Osteocyte (in vitro differentiated cells): ENCODE measurements around the gene CYB5B. TPM values are rescaled to one million over a fixed set of nuclear protein-coding genes. Genes with fewer than 3 reads are reported as not detected.

Experiments used
- DNase-seq: peaks from one replicate; pipeline ENCODE4 v3.0.0; 2021; ENCODE audit warnings: mixed read lengths; ENCODE audit not compliant: unreplicated experiment; ENCODE audit errors: extremely low spot score
- H3K27ac Mint-ChIP-seq: one replicate; pipeline ENCODE4 v1.8.0; 2021; ENCODE audit warnings: mild to moderate bottlenecking, mixed read lengths; ENCODE audit not compliant: unreplicated experiment
- H3K27me3 Mint-ChIP-seq: one replicate; pipeline ENCODE4 v1.8.0; 2021; ENCODE audit warnings: mixed read lengths; ENCODE audit not compliant: unreplicated experiment
- H3K36me3 Mint-ChIP-seq: one replicate; pipeline ENCODE4 v1.8.0; 2021; ENCODE audit warnings: mixed read lengths; ENCODE audit not compliant: unreplicated experiment
- H3K4me1 Mint-ChIP-seq: one replicate; pipeline ENCODE4 v1.8.0; 2021; ENCODE audit warnings: mixed read lengths; ENCODE audit not compliant: unreplicated experiment
- H3K4me3 Mint-ChIP-seq: one replicate; pipeline ENCODE4 v1.8.0; 2021; ENCODE audit warnings: mild to moderate bottlenecking, moderate library complexity, mixed read lengths; ENCODE audit not compliant: unreplicated experiment
- H3K9me3 Mint-ChIP-seq: one replicate; pipeline ENCODE4 v1.8.0; 2021; ENCODE audit warnings: mixed read lengths; ENCODE audit not compliant: unreplicated experiment
- CTCF ChIP-seq: fragments of 200-600 bp; sonication (generic); IDR thresholded peaks from 2 replicates; pipeline ENCODE4 v1.5.0; 2021; ENCODE audit warnings: antibody characterized with exemption, mild to moderate bottlenecking, moderate library complexity
- total RNA-seq: library from RNA; stranded (reverse); gene quantifications from 2 replicates; pipeline ENCODE4 v1.2.1, GENCODE V29; 2021

Gene CYB5B
- total RNA-seq, 1 donor from 2014 or later = 69.8 TPM

GRCh38 chr16:69404275-69404805 is 20.1 kb upstream of the CYB5B start:
- H3K27me3 Mint-ChIP-seq = no peaks in the 10 kb centered on the region
- no peak for DNase-seq
- no peak for TF ChIP-seq CTCF
- H3K9me3 Mint-ChIP-seq = no peaks in the 10 kb centered on the region
- H3K4me3 Mint-ChIP-seq = peak overlapping the region; percentile 6
- H3K36me3 Mint-ChIP-seq = no peaks in the 10 kb centered on the region
- H3K4me1 Mint-ChIP-seq = peaks cover 24% of the 10 kb centered on the region
- H3K27ac Mint-ChIP-seq = peak overlapping the region; percentile 67

GRCh38 chr16:69405326-69405725 is 19.1 kb upstream of the CYB5B start:
- Mint-ChIP-seq H3K36me3 (no peaks in the 10 kb centered on the region), H3K27me3 (no peaks in the 10 kb centered on the region), H3K9me3 (no peaks in the 10 kb centered on the region), H3K4me3 (no peak overlapping the region), H3K27ac (no peak overlapping the region), H3K4me1 (peaks cover 30% of the 10 kb centered on the region)
- no peak for TF ChIP-seq CTCF
- no peak for DNase-seq

- H3K27me3 Mint-ChIP-seq = no peaks in the 10 kb centered on the region
- TF ChIP-seq CTCF = no peak
- no peaks in the 10 kb centered on the region for H3K36me3 Mint-ChIP-seq
- peak; percentile 38 for DNase-seq
- H3K4me3 Mint-ChIP-seq = no peak overlapping the region
- no peak overlapping the region for H3K27ac Mint-ChIP-seq
- H3K4me1 Mint-ChIP-seq = peaks cover 34% of the 10 kb centered on the region
- no peaks in the 10 kb centered on the region for H3K9me3 Mint-ChIP-seq
Observed at GRCh38 chr16:69405757-69406156, 18.7 kb upstream of the CYB5B start.

- DNase-seq = no peak
- Mint-ChIP-seq H3K36me3 (no peaks in the 10 kb centered on the region), H3K4me3 (no peak overlapping the region), H3K27me3 (no peaks in the 10 kb centered on the region), H3K27ac (no peak overlapping the region), H3K9me3 (no peaks in the 10 kb centered on the region), H3K4me1 (peaks cover 40% of the 10 kb centered on the region)
- TF ChIP-seq CTCF = no peak
Observed at GRCh38 chr16:69406780-69407331, 17.6 kb upstream of the CYB5B start.

GRCh38 chr16:69407702-69408323 is 16.6 kb upstream of the CYB5B start:
- peak; percentile 54 for DNase-seq
- Mint-ChIP-seq H3K27ac (no peak overlapping the region), H3K4me3 (no peak overlapping the region), H3K9me3 (no peaks in the 10 kb centered on the region), H3K4me1 (peaks cover 42% of the 10 kb centered on the region), H3K36me3 (no peaks in the 10 kb centered on the region), H3K27me3 (no peaks in the 10 kb centered on the region)
- TF ChIP-seq CTCF = no peak
